ENCODE results near the gene DPPA5. TPM values are rescaled to one million over a fixed set of nuclear protein-coding genes. Genes with fewer than 3 reads are reported as not detected.

Gene DPPA5
- total RNA-seq, 1 donor from 2014 or later, result not detected

Small RNAs within 50 kb of the gene (small RNA-seq; reads per million reads assigned to genes)
- not detected for gene RPL39P3 (ENCODE audit: low replicate concordance)

Other genes with a start within 250 kb of the DPPA5 start
- 0.39 TPM for gene KHDC1L, start 128.8 kb downstream of the DPPA5 start, total RNA-seq
- gene KHDC1, start 91.1 kb downstream of the DPPA5 start, total RNA-seq, result 1.2 TPM
- not detected for gene KHDC3L, start 8.4 kb upstream of the DPPA5 start, total RNA-seq
- not detected for gene OOEP, start 15.6 kb upstream of the DPPA5 start, total RNA-seq
- gene DDX43, start 40.6 kb upstream of the DPPA5 start, total RNA-seq, result 0.30 TPM
- gene CGAS, start 98.0 kb upstream of the DPPA5 start, total RNA-seq, result 4.9 TPM
- gene MTO1, start 107.5 kb upstream of the DPPA5 start, total RNA-seq, result 22.3 TPM
- 15,649 TPM for gene EEF1A1, start 166.8 kb upstream of the DPPA5 start, total RNA-seq

All from skin of body (tissue), 2 donors.